ENCODE results near the gene EXOC5.

EXOC5 gene, protein sequence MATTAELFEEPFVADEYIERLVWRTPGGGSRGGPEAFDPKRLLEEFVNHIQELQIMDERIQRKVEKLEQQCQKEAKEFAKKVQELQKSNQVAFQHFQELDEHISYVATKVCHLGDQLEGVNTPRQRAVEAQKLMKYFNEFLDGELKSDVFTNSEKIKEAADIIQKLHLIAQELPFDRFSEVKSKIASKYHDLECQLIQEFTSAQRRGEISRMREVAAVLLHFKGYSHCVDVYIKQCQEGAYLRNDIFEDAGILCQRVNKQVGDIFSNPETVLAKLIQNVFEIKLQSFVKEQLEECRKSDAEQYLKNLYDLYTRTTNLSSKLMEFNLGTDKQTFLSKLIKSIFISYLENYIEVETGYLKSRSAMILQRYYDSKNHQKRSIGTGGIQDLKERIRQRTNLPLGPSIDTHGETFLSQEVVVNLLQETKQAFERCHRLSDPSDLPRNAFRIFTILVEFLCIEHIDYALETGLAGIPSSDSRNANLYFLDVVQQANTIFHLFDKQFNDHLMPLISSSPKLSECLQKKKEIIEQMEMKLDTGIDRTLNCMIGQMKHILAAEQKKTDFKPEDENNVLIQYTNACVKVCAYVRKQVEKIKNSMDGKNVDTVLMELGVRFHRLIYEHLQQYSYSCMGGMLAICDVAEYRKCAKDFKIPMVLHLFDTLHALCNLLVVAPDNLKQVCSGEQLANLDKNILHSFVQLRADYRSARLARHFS

DNA sequence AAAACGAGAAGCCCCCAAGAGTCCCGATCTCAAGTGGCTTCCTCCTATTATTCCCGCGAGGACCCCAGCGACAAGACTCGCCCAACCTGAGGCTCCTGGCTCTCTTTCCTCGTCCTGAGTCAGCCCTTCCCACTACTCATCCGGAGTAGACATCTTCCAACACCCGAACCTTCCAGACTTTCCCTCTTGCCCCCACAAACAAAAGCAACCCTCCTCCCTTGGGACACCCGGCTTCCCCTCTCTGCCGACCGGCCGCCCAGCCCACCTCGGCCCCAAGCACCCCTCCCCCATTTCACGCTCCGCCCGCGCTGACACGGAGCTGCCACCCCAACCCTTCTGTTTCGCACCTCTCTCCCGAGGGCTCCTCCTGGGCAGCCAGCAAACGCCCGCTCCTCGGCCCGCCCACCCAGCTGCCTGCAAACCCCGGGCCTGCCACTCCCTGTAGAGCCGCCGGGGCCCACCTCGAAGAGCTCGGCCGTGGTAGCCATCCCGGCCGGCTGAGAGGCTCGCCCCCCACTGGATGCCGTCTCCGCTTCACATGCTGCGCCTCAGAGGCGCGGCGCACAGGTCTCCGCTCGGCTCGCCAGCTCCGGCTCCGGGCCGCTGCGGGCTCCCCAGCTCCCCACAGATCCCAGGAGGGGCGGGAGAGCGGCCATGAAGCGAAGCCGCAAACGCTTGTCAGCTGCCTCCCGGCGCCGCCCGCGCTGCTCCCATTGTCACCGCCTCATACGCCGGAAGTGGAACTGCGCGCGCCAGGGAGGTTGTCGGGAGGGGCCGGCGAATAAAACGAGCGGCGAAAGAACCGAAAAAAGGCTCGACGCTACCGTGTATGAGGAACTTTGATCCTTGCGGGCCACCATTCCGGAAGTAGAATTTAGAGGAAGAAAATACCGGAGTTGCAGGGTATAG, at the start of gene EXOC5, which contains the start of gene AP5M1:
TSS of gene EXOC5 (minus strand) at position 745 of the 909 bp plus-strand sequence. CDS start at position 488, 257 bp downstream.
TSS of gene AP5M1 (plus strand) at position 811 of the 909 bp plus-strand sequence. CDS start 344 bp downstream, outside the sequence.
- DNase-seq (ENCODE audit: low spot score) = peak; percentile 95

DNA sequence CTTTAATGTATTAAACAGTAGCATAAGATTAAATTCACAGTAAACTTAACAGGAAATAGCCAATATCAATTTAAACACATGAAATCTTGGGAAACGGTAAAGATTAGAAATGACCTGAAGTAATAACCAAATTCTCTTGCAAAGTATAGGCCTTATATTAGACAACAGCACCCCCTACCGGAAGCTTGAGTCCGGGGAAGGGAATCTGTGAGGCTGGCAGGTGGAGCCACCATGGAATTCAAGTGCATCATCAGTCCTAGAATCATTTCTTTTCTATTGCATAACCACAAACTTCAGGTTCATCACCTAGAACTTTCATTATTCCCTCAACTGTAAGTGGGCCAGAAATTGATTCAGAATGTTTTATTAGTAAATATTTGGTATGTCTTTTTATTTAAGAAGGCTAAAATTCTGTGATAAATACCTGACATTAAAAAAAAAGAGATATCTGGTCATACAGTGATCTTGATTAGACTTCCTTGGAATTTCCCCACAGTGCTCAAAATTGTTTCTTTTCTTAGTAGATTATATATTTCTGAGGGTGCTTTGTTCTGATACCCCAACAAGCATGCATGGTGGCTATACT, 48.6 kb upstream of the EXOC5 start:
- peak; percentile 75 for DNase-seq (ENCODE audit: low spot score)

DNA sequence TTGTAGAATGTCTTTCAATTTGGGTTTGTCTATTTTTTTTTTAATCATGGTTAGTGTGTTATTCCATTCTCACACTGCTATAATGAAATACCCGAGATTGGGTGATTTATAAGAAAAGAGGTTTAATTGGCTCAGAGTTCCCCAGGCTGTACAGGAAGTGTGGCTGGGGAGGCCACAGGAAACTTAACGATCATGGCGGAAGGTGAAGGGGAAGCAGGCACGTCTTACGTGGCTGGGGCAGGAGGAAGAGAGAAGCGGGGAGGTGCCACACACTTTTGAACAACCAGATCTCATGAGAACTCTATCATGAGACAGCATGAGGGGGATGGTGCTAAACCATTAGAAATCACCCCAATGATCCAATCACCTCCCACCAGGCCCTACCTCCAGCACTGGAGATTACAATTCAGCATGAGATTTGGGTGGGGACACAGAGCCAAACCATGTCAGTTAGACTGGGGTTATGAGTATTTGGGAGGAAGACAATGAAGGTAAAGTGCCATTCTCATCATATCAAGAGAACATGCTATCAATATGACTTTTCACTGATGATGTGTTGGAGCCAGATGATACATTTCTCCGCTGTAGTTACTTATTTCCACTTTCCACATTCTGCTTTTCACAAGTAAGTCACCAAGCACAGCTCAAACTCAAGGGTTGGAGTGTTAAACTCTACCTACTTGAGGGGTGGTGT, 45.8 kb upstream of the EXOC5 start:
- no peak for DNase-seq (ENCODE audit: low spot score)

DNA sequence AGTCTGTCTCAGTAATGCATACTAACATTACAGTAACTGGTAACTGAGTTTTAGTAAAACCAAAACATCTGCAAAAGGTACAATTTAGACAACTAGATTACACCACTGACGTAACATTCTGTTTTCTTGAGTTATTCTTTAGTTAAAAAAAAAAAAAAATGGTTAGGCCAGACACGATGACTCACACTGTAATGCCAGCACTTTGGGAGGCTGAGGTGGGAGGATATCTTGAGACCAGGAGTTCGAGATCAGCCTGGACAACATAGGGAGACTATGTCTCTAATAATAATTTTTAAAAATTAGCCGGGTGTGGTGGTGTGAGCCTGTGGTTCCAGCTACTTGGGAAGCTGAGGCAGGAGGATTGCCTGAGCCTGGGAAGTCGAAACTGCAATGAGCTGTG, 34.2 kb upstream of the EXOC5 start:
- no peak for DNase-seq (ENCODE audit: low spot score)

DNA sequence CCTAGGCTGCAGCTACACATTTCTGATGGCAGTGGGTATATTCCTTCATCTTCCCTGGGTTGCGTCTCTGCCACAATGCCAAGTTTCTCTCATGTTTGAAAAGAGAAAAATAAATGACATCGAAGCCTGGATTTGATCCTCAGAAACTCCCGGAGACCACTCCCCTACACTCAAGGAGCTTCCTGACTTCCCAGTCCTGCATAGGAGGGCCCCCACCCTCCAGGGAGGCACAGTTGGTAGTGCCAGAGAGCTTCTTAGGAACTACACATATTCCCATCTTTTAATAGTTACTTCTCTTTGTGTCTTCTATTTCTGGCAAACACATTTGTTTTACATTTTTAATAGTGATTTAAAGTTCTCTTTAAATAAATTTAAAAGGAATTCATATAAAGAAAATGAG, 30.8 kb upstream of the EXOC5 start:
- no peak for DNase-seq (ENCODE audit: low spot score)

DNA sequence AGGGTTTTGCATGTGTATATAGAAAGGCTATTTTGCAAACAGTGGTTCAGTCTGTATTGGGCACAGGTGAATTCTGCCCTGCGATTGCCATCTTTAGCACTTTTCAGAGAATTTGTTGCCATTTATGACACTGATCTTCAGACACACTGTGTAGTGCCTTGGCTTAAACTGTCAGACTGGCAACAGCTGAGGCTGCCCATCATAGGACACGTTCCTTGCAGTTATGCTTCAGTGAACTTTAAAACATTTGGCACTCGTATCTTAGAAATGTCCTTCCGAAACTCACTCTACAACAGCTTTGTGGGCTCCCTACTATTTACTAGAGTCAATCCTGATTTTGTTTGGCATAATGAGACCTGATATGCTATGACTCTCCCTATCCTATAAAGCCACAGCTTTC, 29.1 kb upstream of the EXOC5 start:
- DNase-seq (ENCODE audit: low spot score) = no peak

DNA sequence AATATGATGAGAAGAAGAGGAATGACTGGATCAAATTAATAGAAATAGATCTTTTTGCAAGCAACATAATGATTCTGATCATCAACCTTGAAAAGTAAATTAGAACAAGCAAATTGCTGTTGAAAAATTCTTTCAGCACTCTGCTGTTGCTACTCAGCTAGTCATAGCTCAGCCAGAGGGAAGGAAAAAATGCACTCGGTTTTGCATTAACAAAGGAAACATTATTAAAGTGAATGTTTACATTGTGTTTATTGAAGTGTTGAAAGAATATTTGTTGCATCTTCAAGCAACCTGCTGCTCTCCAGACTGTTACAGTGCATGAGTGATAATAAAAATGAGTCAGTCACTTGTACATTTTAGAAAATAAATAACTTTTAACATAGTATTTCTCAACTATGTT, 26.5 kb upstream of the EXOC5 start:
- no peak for DNase-seq (ENCODE audit: low spot score)

DNA sequence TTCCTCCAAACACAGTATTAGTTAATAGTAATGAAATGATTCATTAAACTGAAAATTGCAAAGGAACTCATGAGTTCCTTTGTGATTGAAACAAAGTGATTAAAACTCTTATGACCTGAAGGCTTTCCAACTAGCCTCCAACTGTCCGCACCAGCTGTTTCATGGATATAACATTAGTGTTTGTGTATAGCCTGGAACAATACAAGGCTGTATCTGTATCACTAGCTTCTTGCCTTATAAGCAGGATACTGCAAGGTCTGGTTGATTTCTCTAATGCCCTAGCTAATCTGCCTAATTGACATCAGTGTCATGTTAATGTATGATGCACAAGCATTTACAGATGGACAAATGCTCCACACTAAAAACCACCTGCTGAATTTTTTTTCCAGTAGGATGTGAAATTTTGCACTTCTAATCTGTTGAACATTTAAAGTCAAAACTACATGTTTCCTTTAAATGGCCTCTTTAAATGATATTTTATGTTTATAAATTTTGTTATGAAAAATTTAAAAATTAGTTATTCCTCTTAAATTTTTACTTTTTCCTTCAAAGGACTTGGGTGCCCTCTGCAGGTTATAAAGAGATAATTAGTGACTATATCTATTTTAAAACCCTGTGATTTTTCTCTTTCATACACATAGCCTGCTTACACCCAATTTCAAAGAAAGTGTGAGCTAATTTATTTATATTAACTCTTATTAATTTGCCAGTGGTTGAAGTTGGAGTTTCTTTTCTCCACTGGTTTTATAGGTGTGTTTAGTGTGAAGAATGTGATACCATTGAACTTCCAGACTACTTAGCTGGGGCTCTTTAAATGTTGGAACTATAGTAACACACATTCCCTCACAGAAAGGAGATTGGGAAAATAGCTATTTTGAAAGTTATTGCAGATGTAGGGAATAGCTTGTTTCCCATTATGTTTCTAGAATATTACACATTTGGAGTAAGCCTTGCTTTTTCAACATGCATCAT, 25.4 kb upstream of the EXOC5 start:
- no peak for DNase-seq (ENCODE audit: low spot score)

DNA sequence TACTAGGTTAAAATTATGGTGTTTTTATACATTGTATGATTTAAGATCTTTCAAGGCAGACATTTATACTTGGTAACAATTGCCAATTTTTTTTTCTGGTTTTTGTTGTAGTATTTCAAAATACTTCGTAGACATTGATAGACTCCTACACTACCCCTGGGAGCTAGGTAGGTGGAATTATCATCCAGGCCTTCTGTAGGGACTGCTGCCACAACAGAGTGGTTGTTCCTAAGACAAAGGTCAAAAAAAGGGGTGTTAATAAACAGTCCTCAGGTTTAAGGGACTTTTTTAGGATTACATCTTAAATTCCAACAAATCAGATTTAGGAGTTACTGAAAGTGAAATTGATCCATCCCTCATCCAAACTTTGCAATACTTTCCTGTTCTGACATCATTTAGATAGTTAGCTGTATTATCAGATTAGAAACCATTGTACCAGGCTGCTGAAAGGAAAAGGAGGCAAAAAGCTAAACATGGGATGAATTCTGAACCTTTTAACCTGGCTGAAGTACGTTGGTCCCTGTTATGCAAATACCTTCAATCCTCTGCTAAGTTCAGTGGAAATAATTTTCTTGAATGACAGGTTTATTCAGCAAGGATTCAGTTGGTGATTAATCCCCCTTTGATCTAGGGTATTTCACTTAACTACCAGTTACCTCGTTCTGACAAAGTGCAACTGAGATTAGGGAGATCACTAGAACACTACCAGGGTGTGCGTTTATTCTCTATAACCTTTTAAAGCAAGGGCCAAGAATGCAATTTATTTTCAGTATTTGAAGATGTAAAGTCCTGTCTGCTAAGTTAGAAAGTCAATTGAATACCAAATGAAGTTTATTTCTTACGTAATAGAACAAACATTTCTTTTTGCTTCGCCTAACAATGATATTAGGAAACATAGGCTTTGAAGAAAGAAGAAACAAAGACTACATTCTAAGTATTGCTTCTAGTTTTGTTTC, 23.3 kb upstream of the EXOC5 start:
- DNase-seq (ENCODE audit: low spot score) = no peak

DNA sequence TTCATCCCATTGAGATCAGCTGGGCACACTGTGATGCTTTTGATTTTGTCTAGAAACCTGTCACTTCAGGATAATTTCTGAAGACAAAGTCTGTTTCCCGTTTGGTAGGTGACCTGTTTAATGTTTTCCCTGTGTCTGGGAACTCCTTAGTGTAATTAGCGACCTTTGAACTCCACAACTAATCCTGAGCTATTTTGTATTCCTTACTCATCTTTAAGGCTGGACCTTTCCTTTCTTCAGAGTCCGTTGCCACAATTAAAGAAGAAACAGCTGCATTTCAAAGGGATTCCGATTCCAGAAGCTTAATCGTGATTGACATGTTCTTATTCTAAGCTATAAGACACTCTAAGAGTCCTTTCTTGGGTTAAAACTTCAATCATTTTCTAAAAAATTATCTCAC, 22.0 kb upstream of the EXOC5 start:
- no peak for DNase-seq (ENCODE audit: low spot score)

DNA sequence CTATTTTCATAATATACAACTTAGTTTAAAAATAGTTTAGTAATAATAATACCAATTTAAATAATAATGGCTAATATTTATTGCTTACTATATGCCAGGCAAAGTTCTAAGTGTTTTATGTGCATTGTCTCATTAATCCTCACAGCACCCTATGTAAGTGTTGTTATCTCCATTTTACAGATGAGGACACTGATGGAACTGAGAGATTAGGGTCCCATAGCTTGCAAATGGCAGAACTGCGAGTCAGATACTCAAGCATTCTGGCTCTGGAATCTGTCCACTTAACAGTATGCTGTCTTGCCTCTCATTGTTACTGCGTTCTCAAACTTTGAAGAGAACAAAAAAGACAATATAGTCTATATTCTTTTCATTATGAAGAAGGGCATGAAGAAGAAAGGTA, 19.0 kb upstream of the EXOC5 start:
- DNase-seq (ENCODE audit: low spot score) = no peak

DNA sequence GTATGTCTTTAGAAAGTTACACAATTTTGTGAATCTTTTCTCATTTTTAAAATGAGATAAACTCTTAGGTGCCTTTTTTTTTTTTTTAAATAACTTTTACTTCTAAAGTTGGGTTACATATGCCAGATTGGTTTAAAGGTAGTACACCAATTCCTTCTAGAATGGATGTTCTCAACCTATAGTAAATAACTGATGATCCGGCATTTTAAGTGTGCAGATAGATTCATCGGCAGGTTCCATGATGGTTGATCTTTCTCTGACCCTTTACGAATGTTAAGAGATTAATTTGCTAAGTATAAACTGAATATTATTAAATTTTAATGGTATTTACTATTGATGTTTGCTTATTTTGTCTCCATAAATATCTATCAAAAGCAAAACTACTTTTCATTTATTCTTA, 8.4 kb upstream of the EXOC5 start:
- DNase-seq (ENCODE audit: low spot score) = no peak

DNA sequence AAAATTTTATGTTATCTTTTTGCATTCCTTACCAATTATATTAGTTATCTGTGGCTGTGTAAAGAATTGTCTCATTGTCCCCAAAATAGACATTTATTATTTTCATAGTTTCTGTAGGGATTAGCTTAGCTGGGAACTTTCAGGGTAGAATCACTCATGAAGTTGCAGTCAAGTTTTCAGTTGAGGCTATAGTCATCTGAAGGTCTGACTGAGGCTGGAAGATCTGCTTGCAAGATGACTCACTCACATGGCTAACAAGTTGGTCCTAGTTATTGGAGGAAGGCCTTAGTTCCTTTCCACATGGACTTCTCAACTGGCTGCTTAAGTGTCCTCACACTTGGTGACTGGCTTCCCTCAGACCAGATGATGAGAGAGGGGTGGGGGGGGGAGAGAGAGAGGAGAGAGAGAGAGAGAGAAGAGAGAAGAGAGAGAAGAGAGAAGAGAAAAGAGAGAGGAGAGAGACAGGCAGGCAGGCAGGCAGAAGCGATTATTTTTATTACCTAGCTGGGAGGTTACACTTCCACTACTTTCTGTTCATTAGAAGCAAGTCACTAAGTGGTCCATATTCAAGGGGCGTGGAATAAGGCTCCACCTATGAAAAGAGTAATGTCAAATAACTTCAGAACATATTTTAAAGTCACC, 6.4 kb upstream of the EXOC5 start:
- no peak for DNase-seq (ENCODE audit: low spot score)

DNA sequence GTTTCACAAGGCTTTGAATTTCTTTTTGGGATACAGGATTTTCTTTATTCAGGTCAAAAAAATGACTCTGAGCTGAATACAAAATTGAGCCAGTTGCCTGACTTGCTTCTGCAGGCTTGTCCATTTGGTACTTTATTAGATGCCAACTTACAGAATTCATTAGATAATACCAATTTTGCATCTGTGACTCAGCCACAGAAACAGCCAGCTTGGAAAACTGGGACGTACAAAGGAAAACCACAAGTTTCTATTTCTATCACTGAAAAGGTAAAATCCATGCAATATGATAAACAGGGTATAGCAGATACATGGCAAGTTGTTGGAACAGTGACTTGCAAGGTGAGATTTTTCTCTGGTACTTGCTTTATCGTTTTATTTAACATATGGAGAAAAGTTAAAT, 5.8 kb upstream of the EXOC5 start:
- no peak for DNase-seq (ENCODE audit: low spot score)

DNA sequence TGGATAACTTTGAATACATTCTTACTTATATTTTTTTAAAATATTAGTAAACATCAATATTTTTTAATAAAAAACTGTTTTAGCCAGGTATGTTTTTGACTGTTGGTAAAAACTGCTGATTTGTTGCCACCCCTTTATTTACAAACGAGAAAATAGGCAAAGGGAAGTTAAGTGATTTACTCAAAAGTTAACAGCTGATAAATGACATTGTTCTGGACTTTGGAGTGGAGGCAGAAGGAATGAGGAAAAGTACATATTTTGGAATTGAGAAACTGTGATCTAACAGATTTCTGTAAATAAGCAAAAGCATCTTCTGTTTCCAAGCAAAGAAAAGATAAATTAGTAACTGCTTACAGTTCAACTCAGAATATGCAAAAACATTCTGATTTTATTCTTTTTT, 4.5 kb upstream of the EXOC5 start:
- no peak for DNase-seq (ENCODE audit: low spot score)

DNA sequence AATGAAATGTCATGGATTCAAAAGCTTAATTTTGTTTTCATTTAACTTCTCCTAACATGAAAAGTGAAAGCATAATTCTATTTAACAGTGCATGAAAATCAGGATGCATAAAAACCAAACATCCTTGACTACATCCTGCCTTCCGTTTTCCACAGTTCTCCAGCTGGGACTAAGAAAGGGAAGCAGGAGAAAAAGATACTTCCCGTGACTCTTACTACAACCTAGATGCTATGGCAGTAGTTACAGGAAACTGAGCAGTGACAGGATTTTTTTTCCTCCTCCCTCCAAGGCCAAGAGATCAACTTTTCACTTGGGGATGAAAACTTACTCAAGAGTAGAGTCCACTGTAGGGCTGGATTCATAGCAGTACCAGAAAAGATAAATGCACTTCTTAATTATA, 2.6 kb downstream of the EXOC5 start:
- no peak for DNase-seq (ENCODE audit: low spot score)

DNA sequence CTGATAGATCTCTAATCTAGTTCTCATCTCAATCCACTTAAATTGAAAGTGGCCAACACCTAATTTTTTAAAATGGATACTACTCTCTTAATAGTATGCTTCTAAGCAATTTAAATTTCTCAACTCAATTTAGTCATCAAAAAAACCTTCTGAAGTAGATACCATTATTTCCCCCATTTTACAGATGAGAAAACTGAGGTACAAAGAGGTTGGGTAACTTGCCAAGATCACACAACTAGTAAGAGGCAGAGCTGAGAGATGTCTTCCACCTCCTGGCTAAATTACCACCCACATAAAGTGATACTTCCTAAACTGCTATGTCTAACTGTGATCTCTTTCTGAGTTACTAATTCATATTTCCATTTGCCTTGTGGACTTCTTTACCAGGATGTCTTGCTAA, 6.6 kb downstream of the EXOC5 start:
- DNase-seq (ENCODE audit: low spot score) = no peak

DNA sequence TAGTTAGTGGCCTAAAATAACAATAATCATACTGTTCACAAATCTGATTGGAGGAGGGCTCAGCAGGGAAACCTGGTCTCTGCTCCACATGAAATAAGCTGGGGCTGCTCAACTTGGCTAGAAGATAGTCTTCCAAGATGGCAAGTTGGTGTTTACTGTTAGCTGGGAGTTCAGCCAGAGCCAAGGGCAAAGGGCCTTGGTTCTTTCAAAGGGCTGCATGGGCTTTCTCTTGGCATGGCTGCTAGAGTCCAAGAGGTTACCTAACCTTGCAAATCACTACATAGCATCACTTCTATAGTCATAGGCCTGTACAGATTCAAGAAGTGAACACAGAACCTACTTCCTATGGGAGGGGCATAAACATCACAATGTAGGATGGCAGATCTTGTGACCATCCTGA, 7.1 kb downstream of the EXOC5 start:
- no peak for DNase-seq (ENCODE audit: low spot score)

DNA sequence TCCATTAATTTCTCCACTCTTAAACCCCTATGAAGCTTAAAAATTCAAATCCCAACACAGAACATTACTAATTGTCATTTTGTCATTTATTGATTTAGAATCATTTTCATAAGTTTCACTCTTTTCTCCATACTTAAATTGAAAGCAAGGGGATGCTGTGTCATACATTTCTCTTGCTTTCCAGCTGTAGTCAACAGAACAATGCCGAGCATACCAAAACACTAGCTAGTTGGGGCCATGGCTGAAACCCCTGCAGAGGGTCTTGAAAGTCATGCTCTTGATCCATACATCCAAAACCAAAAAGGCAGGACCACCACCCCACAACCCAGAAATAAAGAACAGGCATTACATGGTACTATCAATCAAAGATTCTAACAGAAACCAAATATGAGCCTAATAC, 9.0 kb downstream of the EXOC5 start:
- no peak for DNase-seq (ENCODE audit: low spot score)
